Duodenal mucosa (tissue), 2 donors: ENCODE data around the gene TRIM46.
"Not testable (repeated sequence)": the region's sequence is repeated elsewhere in the genome, so short reads cannot be mapped to it uniquely, and the experiment has no call there.

ENCODE experiments used
- H3K27ac ChIP-seq: one replicate; pipeline ENCODE4 v1.7.0; 2013; ENCODE audit warnings: low read depth, low read length
- H3K27me3 ChIP-seq, 2 donors: one replicate each; pipeline ENCODE4 v1.7.0; 2013; ENCODE audit warnings: low read length in 2 of 2, control low read depth in 1 of 2; ENCODE audit not compliant: insufficient read depth in 2 of 2, control insufficient read depth in 1 of 2
- H3K36me3 ChIP-seq, 2 donors: one replicate each; pipeline ENCODE4 v1.7.0; 2013; ENCODE audit warnings: low read length in 2 of 2, control low read depth in 1 of 2; ENCODE audit not compliant: insufficient read depth in 2 of 2, control insufficient read depth in 1 of 2
- H3K4me1 ChIP-seq, 2 donors: one replicate each; pipeline ENCODE4 v1.7.0; 2013; ENCODE audit warnings: low read length in 2 of 2, control low read depth in 1 of 2; ENCODE audit not compliant: insufficient read depth in 2 of 2, control insufficient read depth in 1 of 2
- H3K4me3 ChIP-seq, 2 donors: one replicate each; pipeline ENCODE4 v1.7.0; 2013; ENCODE audit warnings: low read length in 2 of 2, low read depth in 1 of 2
- H3K9ac ChIP-seq, 2 donors: one replicate each; pipeline ENCODE4 v1.7.0; 2013; ENCODE audit warnings: low read length in 2 of 2, low read depth in 1 of 2
- H3K9me3 ChIP-seq, 2 donors: one replicate each; pipeline ENCODE4 v1.7.0; 2013; ENCODE audit warnings: low read length in 2 of 2, control low read depth in 1 of 2; ENCODE audit not compliant: control insufficient read depth in 1 of 2

The TRIM46 gene

GRCh38 chr1:155214702-155215101, 41.1 kb downstream of the TRIM46 start:
- H3K4me1 ChIP-seq, result peaks cover 10 to 11% of the 10 kb centered on the region in 2 donors
- not testable (repeated sequence) for H3K4me3 ChIP-seq, H3K27ac ChIP-seq, H3K9ac ChIP-seq, H3K9me3 ChIP-seq, H3K27me3 ChIP-seq, H3K36me3 ChIP-seq

GRCh38 chr1:155218854-155219591, 45.4 kb downstream of the TRIM46 start:
- Histone ChIP-seq H3K36me3 (no peaks in the 10 kb centered on the region), H3K27ac (no peak overlapping the region), H3K27me3 (no peaks in the 10 kb centered on the region), H3K9me3 (no peaks in the 10 kb centered on the region), H3K9ac (no peak overlapping the region), H3K4me1 (peaks cover 10% of the 10 kb centered on the region in 2 donors), H3K4me3 (peak overlapping the region in 1 of 2 donors; percentile 12)

GRCh38 chr1:155219592-155220031, 46.0 kb downstream of the TRIM46 start:
- Histone ChIP-seq H3K36me3 (no peaks in the 10 kb centered on the region), H3K9me3 (no peaks in the 10 kb centered on the region), H3K27me3 (no peaks in the 10 kb centered on the region), H3K4me3 (no peak overlapping the region), H3K9ac (no peak overlapping the region), H3K27ac (no peak overlapping the region), H3K4me1 (peaks cover 10% of the 10 kb centered on the region in 2 donors)

GRCh38 chr1:155220211-155220965, 46.7 kb downstream of the TRIM46 start:
- peaks cover 10% of the 10 kb centered on the region in 2 donors for H3K4me1 ChIP-seq
- not testable (repeated sequence) for H3K27ac ChIP-seq, H3K27me3 ChIP-seq, H3K36me3 ChIP-seq, H3K9ac ChIP-seq, H3K4me3 ChIP-seq, H3K9me3 ChIP-seq

GRCh38 chr1:155223047-155223446, 49.4 kb downstream of the TRIM46 start:
- no peak overlapping the region for H3K27ac ChIP-seq
- no peaks in the 10 kb centered on the region for H3K9me3 ChIP-seq
- no peak overlapping the region for H3K9ac ChIP-seq
- H3K4me1 ChIP-seq, result peaks cover 19 to 23% of the 10 kb centered on the region in 2 donors
- no peaks in the 10 kb centered on the region for H3K27me3 ChIP-seq
- H3K4me3 ChIP-seq, result no peak overlapping the region
- no peaks in the 10 kb centered on the region for H3K36me3 ChIP-seq

- peaks cover 9 to 15% of the 10 kb centered on the region in 2 donors for H3K4me1 ChIP-seq
- not testable (repeated sequence) for H3K9me3 ChIP-seq, H3K36me3 ChIP-seq, H3K9ac ChIP-seq, H3K27ac ChIP-seq, H3K27me3 ChIP-seq, H3K4me3 ChIP-seq
Measured at GRCh38 chr1:155225404-155225759, 51.7 kb downstream of the TRIM46 start.

GRCh38 chr1:155226188-155226909, 52.7 kb downstream of the TRIM46 start:
- Histone ChIP-seq H3K9ac (peak overlapping the region; percentile 73 to 84), H3K27ac (no peak overlapping the region), H3K4me1 (peaks cover 9 to 15% of the 10 kb centered on the region in 2 donors), H3K36me3 (no peaks in the 10 kb centered on the region), H3K4me3 (peak overlapping the region; percentile 75 to 83), H3K27me3 (no peaks in the 10 kb centered on the region), H3K9me3 (no peaks in the 10 kb centered on the region)

GRCh38 chr1:155226910-155227260, 53.2 kb downstream of the TRIM46 start:
- Histone ChIP-seq H3K27me3 (no peaks in the 10 kb centered on the region), H3K27ac (peak overlapping the region; percentile 71), H3K4me3 (peak overlapping the region; percentile 75 to 83), H3K4me1 (peaks cover 9 to 15% of the 10 kb centered on the region in 2 donors), H3K36me3 (no peaks in the 10 kb centered on the region), H3K9me3 (no peaks in the 10 kb centered on the region), H3K9ac (peak overlapping the region; percentile 73 to 84)

GRCh38 chr1:155227261-155228095, 53.8 kb downstream of the TRIM46 start:
- peak overlapping the region; percentile 71 for H3K27ac ChIP-seq
- H3K9me3 ChIP-seq, result no peaks in the 10 kb centered on the region
- peaks cover 9 to 15% of the 10 kb centered on the region in 2 donors for H3K4me1 ChIP-seq
- no peaks in the 10 kb centered on the region for H3K36me3 ChIP-seq
- peak overlapping the region; percentile 75 to 83 for H3K4me3 ChIP-seq
- no peaks in the 10 kb centered on the region for H3K27me3 ChIP-seq
- peak overlapping the region; percentile 73 to 84 for H3K9ac ChIP-seq
